ENCODE results near the gene TIGAR. TPM values are rescaled to one million over a fixed set of nuclear protein-coding genes. Genes with fewer than 3 reads are reported as not detected.

TIGAR gene
- total RNA-seq, 1 donor from 2014 or later, result 7.4 TPM

DNA sequence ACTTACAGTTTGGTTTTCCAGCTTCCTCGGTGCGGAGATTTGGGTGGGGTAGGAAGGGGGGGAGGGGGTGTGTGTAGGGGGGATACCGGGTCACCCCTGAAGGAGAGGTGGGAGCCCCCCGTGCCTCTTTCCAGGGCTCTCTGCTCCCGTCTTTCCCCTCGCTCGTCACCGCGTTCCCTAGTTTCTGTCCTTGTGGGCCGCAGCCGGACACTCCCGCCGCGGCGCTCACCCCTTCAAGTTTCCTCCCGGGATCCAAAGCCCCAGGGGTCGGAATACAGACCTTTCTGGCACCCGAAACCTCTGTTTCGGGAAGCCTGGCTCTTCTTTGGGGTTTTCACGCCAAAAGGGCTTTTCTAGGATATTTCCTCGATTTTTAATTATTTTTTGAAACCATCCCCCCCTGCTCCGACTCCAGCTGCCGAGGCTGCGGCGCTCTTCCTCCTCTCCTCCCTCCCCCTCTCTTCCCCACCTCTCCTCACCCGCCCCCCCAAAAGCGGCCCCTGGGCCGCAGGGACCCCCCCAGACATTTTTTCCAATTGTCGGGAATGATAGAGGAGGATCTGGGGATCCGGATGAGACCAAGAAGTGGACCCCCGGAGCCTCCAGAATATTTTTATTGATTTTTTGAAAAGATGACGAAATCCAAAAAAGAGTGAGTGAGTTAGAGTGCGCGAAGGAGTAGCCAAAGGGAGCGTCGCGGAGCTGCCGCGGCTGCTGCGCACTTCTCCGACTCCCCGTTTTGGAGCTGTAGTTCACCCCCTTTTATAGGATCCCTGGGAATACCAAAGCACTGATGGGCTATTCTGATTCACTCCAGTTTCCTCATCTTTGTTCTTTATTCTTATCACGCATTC lies 45.8 kb upstream of the TIGAR start:
- TF ChIP-seq, protein P1, sequence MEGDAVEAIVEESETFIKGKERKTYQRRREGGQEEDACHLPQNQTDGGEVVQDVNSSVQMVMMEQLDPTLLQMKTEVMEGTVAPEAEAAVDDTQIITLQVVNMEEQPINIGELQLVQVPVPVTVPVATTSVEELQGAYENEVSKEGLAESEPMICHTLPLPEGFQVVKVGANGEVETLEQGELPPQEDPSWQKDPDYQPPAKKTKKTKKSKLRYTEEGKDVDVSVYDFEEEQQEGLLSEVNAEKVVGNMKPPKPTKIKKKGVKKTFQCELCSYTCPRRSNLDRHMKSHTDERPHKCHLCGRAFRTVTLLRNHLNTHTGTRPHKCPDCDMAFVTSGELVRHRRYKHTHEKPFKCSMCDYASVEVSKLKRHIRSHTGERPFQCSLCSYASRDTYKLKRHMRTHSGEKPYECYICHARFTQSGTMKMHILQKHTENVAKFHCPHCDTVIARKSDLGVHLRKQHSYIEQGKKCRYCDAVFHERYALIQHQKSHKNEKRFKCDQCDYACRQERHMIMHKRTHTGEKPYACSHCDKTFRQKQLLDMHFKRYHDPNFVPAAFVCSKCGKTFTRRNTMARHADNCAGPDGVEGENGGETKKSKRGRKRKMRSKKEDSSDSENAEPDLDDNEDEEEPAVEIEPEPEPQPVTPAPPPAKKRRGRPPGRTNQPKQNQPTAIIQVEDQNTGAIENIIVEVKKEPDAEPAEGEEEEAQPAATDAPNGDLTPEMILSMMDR (conservative IDR thresholded peaks at IDR 0.05; ENCODE audit: low read depth, low read length), result no peak
- no peak for DNase-seq (ENCODE audit: low read depth)
- H3K4me3 ChIP-seq (ENCODE audit: low read depth, low read length), result peak overlapping the region; percentile 70

DNA sequence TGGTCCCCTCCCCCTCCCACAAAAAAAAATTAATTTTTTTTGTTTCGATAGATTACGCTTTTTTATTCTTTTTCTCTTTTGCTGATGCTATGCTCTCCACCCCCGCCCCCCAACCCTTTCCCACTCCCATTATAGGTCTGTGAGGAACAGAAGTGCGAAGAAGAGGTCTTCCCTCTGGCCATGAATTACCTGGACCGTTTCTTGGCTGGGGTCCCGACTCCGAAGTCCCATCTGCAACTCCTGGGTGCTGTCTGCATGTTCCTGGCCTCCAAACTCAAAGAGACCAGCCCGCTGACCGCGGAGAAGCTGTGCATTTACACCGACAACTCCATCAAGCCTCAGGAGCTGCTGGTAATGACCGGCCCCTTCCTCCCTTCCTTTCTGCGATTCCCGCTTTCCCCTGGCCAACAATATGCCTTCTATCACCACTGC lies 45.1 kb upstream of the TIGAR start:
- peak overlapping the region; percentile 70 for H3K4me3 ChIP-seq (ENCODE audit: low read depth, low read length)
- TF ChIP-seq, protein P1 (conservative IDR thresholded peaks at IDR 0.05; ENCODE audit: low read depth, low read length), result no peak
- no peak for DNase-seq (ENCODE audit: low read depth)

DNA sequence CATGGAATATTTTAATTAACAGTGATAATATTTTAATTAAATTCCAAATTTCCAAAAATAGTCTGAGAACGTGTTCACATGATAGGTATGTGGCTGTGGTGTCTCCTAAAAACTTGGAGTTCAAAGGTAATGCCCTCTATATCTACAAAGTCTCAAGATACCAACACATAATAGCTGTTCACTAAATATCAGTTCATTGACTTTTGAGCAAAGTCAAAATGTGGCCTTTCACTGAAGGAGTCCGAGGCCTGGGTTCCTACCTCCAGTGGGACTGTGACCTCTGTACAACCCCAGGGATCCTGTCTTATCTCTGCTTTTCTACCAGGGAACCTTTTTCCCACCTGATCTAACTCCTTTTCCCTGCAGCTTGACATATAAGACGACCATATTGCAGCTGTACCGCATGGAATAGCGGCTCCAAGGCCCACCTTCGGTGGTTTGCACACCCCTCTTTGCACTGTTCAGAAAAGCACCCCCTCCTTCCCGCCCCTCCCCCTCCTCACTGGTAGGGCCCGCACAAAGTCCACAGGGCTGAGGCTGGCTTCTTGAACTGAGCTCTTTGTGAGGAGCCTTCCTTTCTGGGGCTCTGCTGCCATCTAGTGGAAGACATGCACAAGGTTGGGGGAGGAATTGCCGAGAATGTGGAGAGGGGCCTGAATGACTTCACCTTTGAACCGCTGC lies 44.3 kb upstream of the TIGAR start:
- no peak overlapping the region for H3K4me3 ChIP-seq (ENCODE audit: low read depth, low read length)
- TF ChIP-seq, protein P1 (conservative IDR thresholded peaks at IDR 0.05; ENCODE audit: low read depth, low read length), result peak; percentile 96
- DNase-seq (ENCODE audit: low read depth), result no peak

DNA sequence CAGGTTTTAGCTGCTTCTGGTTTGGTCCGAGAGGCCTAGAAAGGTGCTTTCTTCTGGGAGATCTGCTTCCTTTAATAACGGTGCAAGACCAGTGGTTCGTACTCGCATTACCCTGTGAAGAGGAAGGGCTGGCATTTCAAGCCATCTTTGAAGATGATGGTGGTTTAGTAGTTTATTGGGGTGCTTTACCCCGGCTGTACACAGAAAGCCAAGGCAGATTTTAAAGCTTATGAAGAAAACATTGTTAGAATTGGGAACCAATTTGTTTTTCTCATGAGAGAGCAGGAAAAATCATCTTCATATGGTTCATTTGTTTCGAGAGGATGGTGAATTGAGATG lies 43.8 kb upstream of the TIGAR start:
- TF ChIP-seq, protein P1 (conservative IDR thresholded peaks at IDR 0.05; ENCODE audit: low read depth, low read length), result no peak
- H3K4me3 ChIP-seq (ENCODE audit: low read depth, low read length), result no peak overlapping the region
- DNase-seq (ENCODE audit: low read depth), result no peak

DNA sequence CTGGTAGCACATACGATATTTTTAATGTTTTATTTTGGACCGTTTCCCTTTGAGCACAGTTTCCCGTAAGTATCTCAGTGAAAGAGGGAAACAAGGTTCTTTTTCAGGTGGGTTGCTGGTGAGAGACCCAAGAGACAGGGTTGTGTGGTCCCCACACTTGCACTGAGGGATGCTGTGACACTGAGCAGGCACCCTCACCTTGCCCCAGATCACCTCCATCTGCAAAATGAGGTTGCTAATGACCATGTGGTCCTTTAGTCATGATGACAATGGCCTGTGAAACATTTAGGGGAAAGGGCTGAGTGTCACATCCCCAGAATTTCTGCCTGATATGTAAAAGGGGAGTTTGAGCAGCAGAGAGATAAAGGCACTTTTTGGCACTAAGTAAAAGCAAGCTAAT lies 43.2 kb upstream of the TIGAR start:
- DNase-seq (ENCODE audit: low read depth), result no peak
- TF ChIP-seq, protein P1 (conservative IDR thresholded peaks at IDR 0.05; ENCODE audit: low read depth, low read length), result no peak
- no peak overlapping the region for H3K4me3 ChIP-seq (ENCODE audit: low read depth, low read length)

DNA sequence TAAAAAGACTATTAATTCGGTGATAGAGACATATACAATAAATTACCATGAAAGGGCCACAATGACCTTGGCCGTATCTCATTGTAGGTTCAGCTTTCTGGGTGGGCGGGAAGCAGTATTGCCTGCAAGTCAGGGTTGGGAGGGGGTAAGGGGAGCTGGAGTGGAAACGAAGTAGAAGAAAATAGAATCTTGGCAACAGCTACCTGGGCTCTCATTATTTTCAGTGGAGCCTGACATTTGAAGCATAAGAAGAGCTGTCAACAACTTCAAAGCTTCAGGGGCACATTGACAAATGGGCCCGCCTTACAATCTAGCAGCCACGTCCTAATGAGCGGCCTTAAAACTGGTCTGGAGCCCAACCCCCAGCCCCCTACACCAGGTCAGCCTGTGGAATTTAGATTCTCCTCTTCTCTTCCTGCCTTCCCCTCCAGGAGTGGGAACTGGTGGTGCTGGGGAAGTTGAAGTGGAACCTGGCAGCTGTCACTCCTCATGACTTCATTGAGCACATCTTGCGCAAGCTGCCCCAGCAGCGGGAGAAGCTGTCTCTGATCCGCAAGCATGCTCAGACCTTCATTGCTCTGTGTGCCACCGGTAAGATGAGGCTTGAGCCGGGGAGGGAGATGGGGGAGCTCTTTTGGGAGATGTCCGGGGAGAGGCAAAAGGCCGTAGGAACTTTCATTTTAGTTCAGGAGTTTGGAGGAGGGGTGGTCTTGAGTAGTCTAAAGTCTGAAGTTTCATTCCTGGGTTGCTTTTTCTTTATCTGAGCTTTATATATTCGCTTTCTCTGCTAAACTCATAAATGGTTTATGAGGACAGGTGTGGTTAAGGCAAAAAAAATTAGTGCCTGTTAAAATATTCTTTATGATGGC lies 42.5 kb upstream of the TIGAR start:
- TF ChIP-seq, protein P1 (conservative IDR thresholded peaks at IDR 0.05; ENCODE audit: low read depth, low read length), result no peak
- no peak overlapping the region for H3K4me3 ChIP-seq (ENCODE audit: low read depth, low read length)
- DNase-seq (ENCODE audit: low read depth), result no peak
